Bronchial epithelial cell (primary cell): ENCODE measurements around the gene PLCG2. TPM values are rescaled to one million over a fixed set of nuclear protein-coding genes. Genes with fewer than 3 reads are reported as not detected.

ENCODE experiments used
- DNase-seq: peaks from one replicate; pipeline ENCODE4 v3.0.0-alpha.2; 2010; ENCODE audit warnings: low read depth
- FAIRE-seq: peaks from 2 replicates; lab custom pipeline; 2011; peaks lifted over from hg19 to GRCh38; lab: Jason Lieb, UNC
- H3K27me3 ChIP-seq: 2 replicates; pipeline ENCODE4 v1.5.1; 2011; ENCODE audit warnings: low read length; ENCODE audit not compliant: control insufficient read depth, insufficient read depth
- H3K36me3 ChIP-seq: 2 replicates; pipeline ENCODE4 v1.5.1; 2011; ENCODE audit warnings: low read length; ENCODE audit not compliant: control insufficient read depth, insufficient read depth
- H3K4me3 ChIP-seq: 2 replicates; pipeline ENCODE4 v1.5.1; 2011; ENCODE audit warnings: mild to moderate bottlenecking, low read depth, low read length, control low read depth
- CTCF ChIP-seq: IDR thresholded peaks from 2 replicates; pipeline ENCODE4 v1.5.1; 2011; ENCODE audit warnings: mild to moderate bottlenecking, moderate library complexity, low read length, control low read depth, inconsistent platforms; ENCODE audit not compliant: insufficient read depth, severe bottlenecking
- total RNA-seq: library from RNA; depleted of rRNA; stranded (reverse); fragments of >200 nt; gene quantifications from 2 replicates; pipeline ENCODE4 v1.2.1, GENCODE V29; 2014

Gene PLCG2
- total RNA-seq, 1 donor from 2014 or later, result 1.8 TPM

GRCh38 chr16:81882559-81882958 lies 103.5 kb downstream of the PLCG2 start:
- FAIRE-seq (no peak), DNase-seq (no peak)
- H3K4me3 ChIP-seq, result no peak overlapping the region
- no peak for TF ChIP-seq CTCF
- H3K27me3 ChIP-seq, result no peaks in the 10 kb centered on the region
- H3K36me3 ChIP-seq, result no peaks in the 10 kb centered on the region

GRCh38 chr16:81883235-81883634 lies 104.1 kb downstream of the PLCG2 start:
- no peaks in the 10 kb centered on the region for H3K36me3 ChIP-seq
- H3K4me3 ChIP-seq, result no peak overlapping the region
- TF ChIP-seq CTCF, result no peak
- H3K27me3 ChIP-seq, result no peaks in the 10 kb centered on the region
- DNase-seq (no peak), FAIRE-seq (no peak)

- Histone ChIP-seq H3K27me3 (no peaks in the 10 kb centered on the region), H3K4me3 (no peak overlapping the region), H3K36me3 (no peaks in the 10 kb centered on the region)
- DNase-seq (peak; percentile 32), FAIRE-seq (no peak)
- peak; percentile 74 for TF ChIP-seq CTCF
These were observed 107.0 kb downstream of the PLCG2 start for GRCh38 chr16:81885976-81886586.

DNA sequence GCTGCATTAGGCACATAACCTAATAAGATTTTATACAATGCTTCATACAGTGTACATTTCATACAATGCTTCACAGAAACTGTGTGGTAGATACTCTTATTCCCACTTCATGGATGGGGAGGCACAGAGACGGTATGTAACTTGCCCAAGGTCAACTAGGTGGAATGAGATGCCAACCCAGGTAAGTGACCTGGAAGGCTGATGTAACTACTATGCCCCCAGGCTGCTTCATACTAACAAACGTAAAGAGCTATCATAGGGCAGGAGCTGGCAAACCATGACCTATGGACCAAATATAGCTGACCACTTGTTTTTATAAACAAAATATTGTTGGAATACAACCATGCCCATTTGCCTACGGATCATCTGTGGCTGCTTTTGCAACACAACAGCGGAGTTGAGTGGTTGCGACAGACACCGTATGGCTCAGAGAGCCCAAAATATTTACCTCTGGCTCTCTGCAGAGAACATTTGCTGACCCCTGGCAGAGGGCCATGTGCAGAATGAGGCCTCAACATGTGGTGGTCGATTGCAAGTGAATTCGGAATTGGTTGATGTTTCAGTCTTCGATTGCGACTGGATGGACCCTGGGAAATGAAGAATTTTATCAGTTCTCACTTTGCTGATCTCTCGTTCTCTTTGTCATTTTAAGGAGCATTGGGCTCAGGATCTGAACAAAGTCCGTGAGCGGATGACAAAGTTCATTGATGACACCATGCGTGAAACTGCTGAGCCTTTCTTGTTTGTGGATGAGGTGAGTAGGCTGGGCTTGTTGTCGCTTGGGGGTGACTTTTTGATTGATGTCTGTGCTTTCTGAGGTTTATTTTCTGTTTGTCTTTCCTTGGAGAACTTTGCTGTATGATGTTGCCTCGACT lies 109.7 kb downstream of the PLCG2 start:
- FAIRE-seq, result peak; percentile 36

GRCh38 chr16:81891736-81892364 lies 112.8 kb downstream of the PLCG2 start:
- no peak for TF ChIP-seq CTCF
- no peak overlapping the region for H3K4me3 ChIP-seq
- peak; percentile 22 for DNase-seq
- no peak for FAIRE-seq
- no peaks in the 10 kb centered on the region for H3K36me3 ChIP-seq
- no peaks in the 10 kb centered on the region for H3K27me3 ChIP-seq

More for the DNA sequence above, 109.7 kb downstream of the PLCG2 start:
- Histone ChIP-seq H3K27me3 (no peaks in the 10 kb centered on the region), H3K36me3 (no peaks in the 10 kb centered on the region), H3K4me3 (no peak overlapping the region)
- no peak for TF ChIP-seq CTCF
- DNase-seq, result no peak
